ENCODE measurements around the gene SCAF11. TPM values are rescaled to one million over a fixed set of nuclear protein-coding genes. Genes with fewer than 3 reads are reported as not detected.

Gene SCAF11
- polyA plus RNA-seq, 2 donors: 19.4 to 23.4 TPM

GRCh38 chr12:45969084-45969483, 21.3 kb downstream of the SCAF11 start:
- Histone ChIP-seq H3K4me1 (ENCODE audit: control insufficient read depth in 2 of 2, insufficient read depth in 2 of 2, low read length in 1 of 2) (no peaks in the 10 kb centered on the region), H3K36me3 (ENCODE audit: control insufficient read depth in 2 of 2, insufficient read depth in 2 of 2, low read length in 1 of 2) (no peaks in the 10 kb centered on the region), H3K27ac (ENCODE audit: low read depth in 2 of 2, low read length in 1 of 2) (no peak overlapping the region), H3K4me3 (ENCODE audit: low read depth in 1 of 2, low read length in 2 of 2) (no peak overlapping the region), H3K9me3 (ENCODE audit: control insufficient read depth in 2 of 2, insufficient read depth in 1 of 2, low read depth in 1 of 2, low read length in 1 of 2) (no peaks in the 10 kb centered on the region), H3K27me3 (ENCODE audit: control insufficient read depth in 1 of 2, insufficient read depth in 2 of 2, low read length in 2 of 2) (no peaks in the 10 kb centered on the region)
- 29 to 56% methylated on average over 2 of the region's 2 CpGs for WGBS, 2 donors

GRCh38 chr12:45966486-45966885, 23.9 kb downstream of the SCAF11 start:
- Histone ChIP-seq H3K36me3 (ENCODE audit: control insufficient read depth in 2 of 2, insufficient read depth in 2 of 2, low read length in 1 of 2) (no peaks in the 10 kb centered on the region), H3K27ac (ENCODE audit: low read depth in 2 of 2, low read length in 1 of 2) (no peak overlapping the region), H3K4me3 (ENCODE audit: low read depth in 1 of 2, low read length in 2 of 2) (no peak overlapping the region), H3K4me1 (ENCODE audit: control insufficient read depth in 2 of 2, insufficient read depth in 2 of 2, low read length in 1 of 2) (no peaks in the 10 kb centered on the region), H3K9me3 (ENCODE audit: control insufficient read depth in 2 of 2, insufficient read depth in 1 of 2, low read depth in 1 of 2, low read length in 1 of 2) (no peaks in the 10 kb centered on the region), H3K27me3 (ENCODE audit: control insufficient read depth in 1 of 2, insufficient read depth in 2 of 2, low read length in 2 of 2) (no peaks in the 10 kb centered on the region)
- 30 to 32% methylated on average over 1 of the region's 1 CpG for WGBS, 2 donors

GRCh38 chr12:45962553-45963325, 27.6 kb downstream of the SCAF11 start:
- 86 to 93% methylated on average over 4 of the region's 4 CpGs for WGBS, 2 donors
- Histone ChIP-seq H3K4me3 (ENCODE audit: low read depth in 1 of 2, low read length in 2 of 2) (no peak overlapping the region), H3K9me3 (ENCODE audit: control insufficient read depth in 2 of 2, insufficient read depth in 1 of 2, low read depth in 1 of 2, low read length in 1 of 2) (no peaks in the 10 kb centered on the region), H3K36me3 (ENCODE audit: control insufficient read depth in 2 of 2, insufficient read depth in 2 of 2, low read length in 1 of 2) (no peaks in the 10 kb centered on the region), H3K27me3 (ENCODE audit: control insufficient read depth in 1 of 2, insufficient read depth in 2 of 2, low read length in 2 of 2) (no peaks in the 10 kb centered on the region), H3K27ac (ENCODE audit: low read depth in 2 of 2, low read length in 1 of 2) (no peak overlapping the region), H3K4me1 (ENCODE audit: control insufficient read depth in 2 of 2, insufficient read depth in 2 of 2, low read length in 1 of 2) (no peaks in the 10 kb centered on the region)

- H3K36me3 ChIP-seq (ENCODE audit: control insufficient read depth in 2 of 2, insufficient read depth in 2 of 2, low read length in 1 of 2): no peaks in the 10 kb centered on the region
- no peak overlapping the region for H3K27ac ChIP-seq (ENCODE audit: low read depth in 2 of 2, low read length in 1 of 2)
- H3K4me1 ChIP-seq (ENCODE audit: control insufficient read depth in 2 of 2, insufficient read depth in 2 of 2, low read length in 1 of 2): no peaks in the 10 kb centered on the region
- 67 to 74% methylated on average over 2 of the region's 2 CpGs for WGBS, 2 donors
- H3K4me3 ChIP-seq (ENCODE audit: low read depth in 1 of 2, low read length in 2 of 2): no peak overlapping the region
- no peaks in the 10 kb centered on the region for H3K9me3 ChIP-seq (ENCODE audit: control insufficient read depth in 2 of 2, insufficient read depth in 1 of 2, low read depth in 1 of 2, low read length in 1 of 2)
- no peaks in the 10 kb centered on the region for H3K27me3 ChIP-seq (ENCODE audit: control insufficient read depth in 1 of 2, insufficient read depth in 2 of 2, low read length in 2 of 2)
Observed at GRCh38 chr12:45959728-45960127, 30.6 kb downstream of the SCAF11 start.

- Histone ChIP-seq H3K36me3 (ENCODE audit: control insufficient read depth in 2 of 2, insufficient read depth in 2 of 2, low read length in 1 of 2) (no peaks in the 10 kb centered on the region), H3K9me3 (ENCODE audit: control insufficient read depth in 2 of 2, insufficient read depth in 1 of 2, low read depth in 1 of 2, low read length in 1 of 2) (no peaks in the 10 kb centered on the region), H3K27ac (ENCODE audit: low read depth in 2 of 2, low read length in 1 of 2) (no peak overlapping the region), H3K27me3 (ENCODE audit: control insufficient read depth in 1 of 2, insufficient read depth in 2 of 2, low read length in 2 of 2) (no peaks in the 10 kb centered on the region), H3K4me1 (ENCODE audit: control insufficient read depth in 2 of 2, insufficient read depth in 2 of 2, low read length in 1 of 2) (no peaks in the 10 kb centered on the region), H3K4me3 (ENCODE audit: low read depth in 1 of 2, low read length in 2 of 2) (no peak overlapping the region)
- 92 to 95% methylated on average over 5 of the region's 5 CpGs for WGBS, 2 donors
Observed at GRCh38 chr12:45959025-45959424, 31.3 kb downstream of the SCAF11 start.

GRCh38 chr12:45948546-45948945, 41.8 kb downstream of the SCAF11 start:
- no peaks in the 10 kb centered on the region for H3K4me1 ChIP-seq (ENCODE audit: control insufficient read depth in 2 of 2, insufficient read depth in 2 of 2, low read length in 1 of 2)
- H3K27ac ChIP-seq (ENCODE audit: low read depth in 2 of 2, low read length in 1 of 2): no peak overlapping the region
- H3K9me3 ChIP-seq (ENCODE audit: control insufficient read depth in 2 of 2, insufficient read depth in 1 of 2, low read depth in 1 of 2, low read length in 1 of 2): no peaks in the 10 kb centered on the region
- H3K36me3 ChIP-seq (ENCODE audit: control insufficient read depth in 2 of 2, insufficient read depth in 2 of 2, low read length in 1 of 2): peaks cover 0 to 6% of the 10 kb centered on the region in 2 donors
- no peaks in the 10 kb centered on the region for H3K27me3 ChIP-seq (ENCODE audit: control insufficient read depth in 1 of 2, insufficient read depth in 2 of 2, low read length in 2 of 2)
- H3K4me3 ChIP-seq (ENCODE audit: low read depth in 1 of 2, low read length in 2 of 2): no peak overlapping the region

GRCh38 chr12:45946435-45946834, 43.9 kb downstream of the SCAF11 start:
- Histone ChIP-seq H3K27me3 (ENCODE audit: control insufficient read depth in 1 of 2, insufficient read depth in 2 of 2, low read length in 2 of 2) (no peaks in the 10 kb centered on the region), H3K36me3 (ENCODE audit: control insufficient read depth in 2 of 2, insufficient read depth in 2 of 2, low read length in 1 of 2) (peaks cover 0 to 8% of the 10 kb centered on the region in 2 donors)
- 93 to 97% methylated on average over 1 of the region's 1 CpG for WGBS, 2 donors

GRCh38 chr12:45944771-45945170, 45.6 kb downstream of the SCAF11 start:
- no peak overlapping the region for H3K4me3 ChIP-seq (ENCODE audit: low read depth in 1 of 2, low read length in 2 of 2)
- 84 to 93% methylated on average over 1 of the region's 1 CpG for WGBS, 2 donors
- H3K36me3 ChIP-seq (ENCODE audit: control insufficient read depth in 2 of 2, insufficient read depth in 2 of 2, low read length in 1 of 2): peaks cover 0 to 10% of the 10 kb centered on the region in 2 donors
- H3K27me3 ChIP-seq (ENCODE audit: control insufficient read depth in 1 of 2, insufficient read depth in 2 of 2, low read length in 2 of 2): no peaks in the 10 kb centered on the region
- H3K9me3 ChIP-seq (ENCODE audit: control insufficient read depth in 2 of 2, insufficient read depth in 1 of 2, low read depth in 1 of 2, low read length in 1 of 2): no peaks in the 10 kb centered on the region
- H3K4me1 ChIP-seq (ENCODE audit: control insufficient read depth in 2 of 2, insufficient read depth in 2 of 2, low read length in 1 of 2): no peaks in the 10 kb centered on the region
- no peak overlapping the region for H3K27ac ChIP-seq (ENCODE audit: low read depth in 2 of 2, low read length in 1 of 2)

More at GRCh38 chr12:45946435-45946834, 43.9 kb downstream of the SCAF11 start:
- H3K4me3 ChIP-seq (ENCODE audit: low read depth in 1 of 2, low read length in 2 of 2): no peak overlapping the region
- no peak overlapping the region for H3K27ac ChIP-seq (ENCODE audit: low read depth in 2 of 2, low read length in 1 of 2)
- H3K4me1 ChIP-seq (ENCODE audit: control insufficient read depth in 2 of 2, insufficient read depth in 2 of 2, low read length in 1 of 2): no peaks in the 10 kb centered on the region
- no peaks in the 10 kb centered on the region for H3K9me3 ChIP-seq (ENCODE audit: control insufficient read depth in 2 of 2, insufficient read depth in 1 of 2, low read depth in 1 of 2, low read length in 1 of 2)

- peaks cover 0 to 5% of the 10 kb centered on the region in 2 donors for H3K36me3 ChIP-seq (ENCODE audit: control insufficient read depth in 2 of 2, insufficient read depth in 2 of 2, low read length in 1 of 2)
- H3K27ac ChIP-seq (ENCODE audit: low read depth in 2 of 2, low read length in 1 of 2): no peak overlapping the region
- 81 to 84% methylated on average over 2 of the region's 2 CpGs for WGBS, 2 donors
- H3K4me3 ChIP-seq (ENCODE audit: low read depth in 1 of 2, low read length in 2 of 2): no peak overlapping the region
- no peaks in the 10 kb centered on the region for H3K9me3 ChIP-seq (ENCODE audit: control insufficient read depth in 2 of 2, insufficient read depth in 1 of 2, low read depth in 1 of 2, low read length in 1 of 2)
- no peaks in the 10 kb centered on the region for H3K4me1 ChIP-seq (ENCODE audit: control insufficient read depth in 2 of 2, insufficient read depth in 2 of 2, low read length in 1 of 2)
- H3K27me3 ChIP-seq (ENCODE audit: control insufficient read depth in 1 of 2, insufficient read depth in 2 of 2, low read length in 2 of 2): no peaks in the 10 kb centered on the region
Observed at GRCh38 chr12:45939759-45940158, 50.6 kb downstream of the SCAF11 start.

- no peak overlapping the region for H3K27ac ChIP-seq (ENCODE audit: low read depth in 2 of 2, low read length in 1 of 2)
- H3K36me3 ChIP-seq (ENCODE audit: control insufficient read depth in 2 of 2, insufficient read depth in 2 of 2, low read length in 1 of 2): peaks cover 0 to 4% of the 10 kb centered on the region in 2 donors
- no peaks in the 10 kb centered on the region for H3K27me3 ChIP-seq (ENCODE audit: control insufficient read depth in 1 of 2, insufficient read depth in 2 of 2, low read length in 2 of 2)
- H3K4me3 ChIP-seq (ENCODE audit: low read depth in 1 of 2, low read length in 2 of 2): no peak overlapping the region
- H3K9me3 ChIP-seq (ENCODE audit: control insufficient read depth in 2 of 2, insufficient read depth in 1 of 2, low read depth in 1 of 2, low read length in 1 of 2): no peaks in the 10 kb centered on the region
- H3K4me1 ChIP-seq (ENCODE audit: control insufficient read depth in 2 of 2, insufficient read depth in 2 of 2, low read length in 1 of 2): no peaks in the 10 kb centered on the region
- WGBS, 2 donors: 60 to 63% methylated on average over 2 of the region's 2 CpGs
Observed at GRCh38 chr12:45938566-45938965, 51.8 kb downstream of the SCAF11 start.
